Measurements from ENCODE around the gene SEZ6L2.

Gene SEZ6L2

DNA sequence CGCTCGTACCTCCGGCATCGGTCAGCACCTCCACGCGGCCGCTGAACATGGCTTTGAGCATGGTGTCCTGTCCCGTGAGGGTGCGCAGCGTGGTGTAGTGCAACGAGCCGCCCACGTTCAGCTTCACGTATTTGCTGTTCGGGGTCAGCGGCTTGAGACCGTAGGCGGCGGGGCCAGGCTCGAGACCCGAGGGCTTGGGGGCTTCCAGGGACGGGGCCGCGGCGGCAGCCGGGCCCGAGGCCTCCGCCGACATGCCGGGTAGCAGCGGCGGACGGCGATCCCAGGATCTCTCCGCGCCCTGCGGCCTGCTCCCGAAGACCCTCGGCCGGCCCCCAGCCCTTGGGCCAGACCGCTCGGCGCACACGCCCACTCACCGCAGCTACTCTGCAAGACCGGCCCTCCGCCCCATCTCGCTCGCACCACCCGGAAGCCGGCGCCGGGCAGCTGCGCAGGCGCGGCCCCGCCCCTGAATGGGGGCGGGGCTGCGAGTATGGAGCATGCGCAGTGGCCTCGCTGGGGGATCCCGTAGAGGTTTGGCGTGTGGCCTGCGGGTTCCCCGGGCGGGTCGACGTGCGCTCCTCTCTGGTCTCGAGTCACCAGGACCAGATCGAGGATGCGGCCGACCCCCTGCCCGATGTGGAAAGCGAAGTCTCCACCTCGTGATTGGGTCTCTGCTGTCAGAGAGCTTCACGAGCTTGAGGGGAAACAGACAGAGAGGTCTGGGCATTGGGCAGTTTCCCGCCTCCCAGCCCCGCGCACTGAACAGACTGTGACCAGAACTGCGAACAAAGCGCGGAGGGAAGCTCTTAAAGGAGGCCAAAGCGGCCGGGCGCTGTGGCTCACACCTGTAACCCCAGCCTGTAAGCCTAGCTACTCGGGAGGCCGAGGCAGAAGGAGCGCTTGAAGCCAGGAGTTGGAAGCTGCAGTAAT is 26.7 kb upstream of the SEZ6L2 start, which contains the start of gene KCTD13:
KCTD13 (minus strand) TSS at position 446 of the 930 bp plus-strand sequence; CDS start at position 253, 193 bp downstream.
- TF ChIP-seq, protein P1, sequence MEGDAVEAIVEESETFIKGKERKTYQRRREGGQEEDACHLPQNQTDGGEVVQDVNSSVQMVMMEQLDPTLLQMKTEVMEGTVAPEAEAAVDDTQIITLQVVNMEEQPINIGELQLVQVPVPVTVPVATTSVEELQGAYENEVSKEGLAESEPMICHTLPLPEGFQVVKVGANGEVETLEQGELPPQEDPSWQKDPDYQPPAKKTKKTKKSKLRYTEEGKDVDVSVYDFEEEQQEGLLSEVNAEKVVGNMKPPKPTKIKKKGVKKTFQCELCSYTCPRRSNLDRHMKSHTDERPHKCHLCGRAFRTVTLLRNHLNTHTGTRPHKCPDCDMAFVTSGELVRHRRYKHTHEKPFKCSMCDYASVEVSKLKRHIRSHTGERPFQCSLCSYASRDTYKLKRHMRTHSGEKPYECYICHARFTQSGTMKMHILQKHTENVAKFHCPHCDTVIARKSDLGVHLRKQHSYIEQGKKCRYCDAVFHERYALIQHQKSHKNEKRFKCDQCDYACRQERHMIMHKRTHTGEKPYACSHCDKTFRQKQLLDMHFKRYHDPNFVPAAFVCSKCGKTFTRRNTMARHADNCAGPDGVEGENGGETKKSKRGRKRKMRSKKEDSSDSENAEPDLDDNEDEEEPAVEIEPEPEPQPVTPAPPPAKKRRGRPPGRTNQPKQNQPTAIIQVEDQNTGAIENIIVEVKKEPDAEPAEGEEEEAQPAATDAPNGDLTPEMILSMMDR (IDR thresholded peaks at IDR 0.05; ENCODE audit: low read depth, low read length, missing control alignments): no peak
- peak; percentile 44 for DNase-seq (ENCODE audit: low read depth)
- peak within 1 kb of the TSS; percentile 88 for H3K4me3 ChIP-seq (ENCODE audit: low read depth, low read length)

DNA sequence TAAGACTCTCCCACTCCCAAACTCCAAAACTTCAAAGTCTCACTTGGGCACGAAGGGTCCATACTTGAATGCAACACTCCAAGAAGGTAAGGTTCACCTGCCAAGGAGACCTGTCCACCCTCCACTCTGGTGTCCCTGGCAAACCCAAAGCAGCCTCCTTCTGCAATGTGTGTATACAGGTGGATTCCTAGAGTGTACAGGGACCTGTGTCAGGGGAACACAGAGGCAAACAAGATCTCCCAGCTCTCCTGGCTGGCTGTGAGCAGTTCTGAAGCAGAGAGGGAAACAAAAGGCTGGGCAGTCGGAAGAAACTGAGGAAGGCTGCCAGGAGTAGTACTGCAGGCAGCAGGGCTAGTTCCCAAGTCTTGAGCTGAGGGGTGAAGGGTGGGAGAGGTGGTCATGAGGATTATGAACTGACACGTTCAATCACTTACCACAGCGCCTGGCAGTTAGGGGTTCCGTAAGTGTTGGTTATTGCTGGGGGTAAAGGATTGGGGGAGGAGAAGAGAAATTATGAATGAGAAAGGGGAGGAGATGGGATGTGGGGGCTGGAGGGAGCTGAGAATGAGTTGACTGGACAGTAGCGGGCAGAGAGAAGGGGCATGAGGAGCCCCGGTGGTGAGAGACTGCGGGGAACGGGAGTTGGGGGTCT is 25.9 kb upstream of the SEZ6L2 start:
- no peak for DNase-seq (ENCODE audit: low read depth)
- peak overlapping the region; percentile 88 for H3K4me3 ChIP-seq (ENCODE audit: low read depth, low read length)
- TF ChIP-seq, protein P1 (IDR thresholded peaks at IDR 0.05; ENCODE audit: low read depth, low read length, missing control alignments): no peak

DNA sequence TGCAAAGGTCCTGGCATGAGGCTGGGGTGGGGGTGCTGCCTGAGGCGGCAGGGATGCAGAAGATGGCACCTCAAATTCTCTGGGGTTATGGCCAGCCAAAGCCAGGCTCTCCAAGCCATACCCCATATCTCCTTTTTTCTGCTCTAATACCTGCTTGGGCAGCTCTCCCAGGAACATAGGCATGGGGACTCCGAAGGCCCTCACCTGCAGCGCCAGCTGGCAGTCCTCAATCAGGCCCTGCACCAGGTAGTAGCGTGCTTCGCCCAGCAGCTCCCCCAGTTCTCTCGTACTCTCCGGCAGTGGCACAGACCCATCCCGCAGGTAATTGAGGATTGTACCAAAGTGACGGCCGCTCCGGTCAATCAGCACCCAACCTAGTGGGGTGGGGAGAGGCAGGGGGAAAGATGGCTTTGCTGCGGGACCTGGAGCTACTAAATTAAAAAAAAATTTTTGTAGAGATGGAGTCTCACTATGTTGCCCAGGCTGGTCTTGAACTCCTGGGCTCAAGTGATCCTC is 23.7 kb upstream of the SEZ6L2 start:
- no peak for DNase-seq (ENCODE audit: low read depth)

DNA sequence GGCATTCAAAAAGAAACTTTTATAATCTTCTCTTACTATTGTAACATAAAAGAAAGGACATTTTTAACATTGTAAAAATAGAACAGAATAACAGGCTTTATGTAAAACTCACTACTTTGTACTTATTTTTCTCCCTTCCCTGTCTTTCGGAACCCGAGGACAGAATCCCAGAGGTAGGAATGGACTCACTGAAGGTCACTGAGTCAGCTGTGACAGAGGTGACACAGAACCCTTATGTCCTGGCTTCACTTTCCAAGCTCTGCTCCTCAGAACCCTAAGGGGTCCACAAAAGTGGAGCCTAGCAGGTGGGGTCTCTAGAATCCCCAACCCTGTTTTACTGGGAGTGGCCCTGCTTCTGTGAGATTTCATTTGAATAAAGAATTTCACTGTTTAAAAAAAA is 23.0 kb upstream of the SEZ6L2 start:
- no peak for DNase-seq (ENCODE audit: low read depth)
- TF ChIP-seq, protein P1 (IDR thresholded peaks at IDR 0.05; ENCODE audit: low read depth, low read length, missing control alignments): no peak
- no peak overlapping the region for H3K4me3 ChIP-seq (ENCODE audit: low read depth, low read length)

More for the DNA sequence above, 23.7 kb upstream of the SEZ6L2 start:
- TF ChIP-seq, protein P1 (IDR thresholded peaks at IDR 0.05; ENCODE audit: low read depth, low read length, missing control alignments): no peak
- no peak overlapping the region for H3K4me3 ChIP-seq (ENCODE audit: low read depth, low read length)

DNA sequence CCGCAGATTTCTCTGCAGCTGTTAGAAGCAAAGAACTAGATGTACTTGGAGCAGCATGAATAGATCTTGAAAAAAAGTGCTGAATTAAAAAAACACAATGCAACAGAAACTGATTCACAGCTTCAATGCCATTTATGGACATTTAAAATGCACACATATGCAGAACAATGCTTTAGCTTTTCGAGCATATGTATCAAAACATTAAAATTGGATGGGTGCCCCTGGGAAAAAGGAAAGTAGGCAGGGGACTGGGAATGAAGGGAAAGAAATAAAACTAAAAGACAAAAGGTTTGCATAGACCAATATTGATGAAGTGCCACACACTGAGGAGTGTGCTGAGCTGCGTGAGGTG is 21.7 kb upstream of the SEZ6L2 start:
- H3K4me3 ChIP-seq (ENCODE audit: low read depth, low read length): no peak overlapping the region
- no peak for DNase-seq (ENCODE audit: low read depth)
- TF ChIP-seq, protein P1 (IDR thresholded peaks at IDR 0.05; ENCODE audit: low read depth, low read length, missing control alignments): no peak

DNA sequence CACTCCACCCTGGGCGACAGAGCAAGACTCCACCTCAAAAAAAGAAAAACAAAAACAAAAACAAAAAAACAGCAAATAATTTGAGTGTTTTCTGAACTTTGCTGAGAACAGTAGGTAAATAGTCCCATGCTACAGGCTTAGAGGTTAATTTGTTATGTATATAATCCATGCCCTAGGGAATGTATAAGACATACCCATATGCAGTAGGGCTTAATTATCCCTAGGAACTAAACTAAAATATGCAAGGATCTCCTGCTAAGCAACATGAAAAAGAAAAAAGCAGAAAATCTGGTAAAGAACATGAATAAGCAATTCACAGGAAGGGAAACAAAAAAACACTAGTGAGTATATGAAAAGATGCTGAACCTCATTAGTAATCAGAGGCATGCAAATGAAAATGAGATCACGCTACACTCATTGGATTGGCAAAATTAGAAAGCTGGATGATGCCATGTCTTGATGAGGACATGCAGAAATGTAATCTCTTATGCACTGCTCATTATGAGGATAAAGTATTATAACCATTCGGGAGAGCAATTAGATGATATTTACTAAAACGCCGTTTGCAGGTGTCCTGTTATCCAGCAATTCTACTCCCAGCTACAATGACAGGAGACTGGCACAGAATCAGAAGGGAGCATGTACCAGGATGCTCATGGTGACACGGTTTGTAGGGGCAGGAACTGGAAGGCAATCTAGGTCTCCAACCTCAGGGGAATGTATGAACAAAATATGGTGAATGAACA is 21.1 kb upstream of the SEZ6L2 start:
- TF ChIP-seq, protein P1 (IDR thresholded peaks at IDR 0.05; ENCODE audit: low read depth, low read length, missing control alignments): no peak
- DNase-seq (ENCODE audit: low read depth): no peak

More for the DNA sequence above, 21.1 kb upstream of the SEZ6L2 start:
- no peak overlapping the region for H3K4me3 ChIP-seq (ENCODE audit: low read depth, low read length)
